Measurements from ENCODE around the gene CATSPERZ. TPM values are rescaled to one million over a fixed set of nuclear protein-coding genes. Genes with fewer than 3 reads are reported as not detected.

The CATSPERZ gene
- total and polyA plus RNA-seq, 2 of the 13 experiments (the other 11 are each of a cell fraction or from before 2014, with no cell fraction given): 0.22 to 0.48 TPM

GRCh38 chr11:64304316-64305072 is 4.3 kb downstream of the CATSPERZ start (continued):
- TF ChIP-seq THRA (CRISPR knock-in tag; IDR thresholded peaks at IDR 0.05; ENCODE audit: borderline replicate concordance) (peak; percentile 31; the same call in 1 of the 2 replicates), ZNF10 (CRISPR knock-in tag; IDR thresholded peaks at IDR 0.05; ENCODE audit: borderline replicate concordance, low read depth) (no peak), KLF11 (CRISPR knock-in tag; IDR thresholded peaks at IDR 0.05) (0 out of 2 replicates have a peak, but pooled peaks have one; percentile 29), ZNF276 (CRISPR knock-in tag; IDR thresholded peaks at IDR 0.05; ENCODE audit: low read depth) (0 out of 2 replicates have a peak, but pooled peaks have one; percentile 50), ZNF121 (CRISPR knock-in tag; IDR thresholded peaks at IDR 0.05) (no peak), TSC22D2 (CRISPR knock-in tag; IDR thresholded peaks at IDR 0.05; ENCODE audit: borderline replicate concordance) (peak; percentile 78; the same call in 1 of the 2 replicates), RXRB (CRISPR knock-in tag; IDR thresholded peaks at IDR 0.05; ENCODE audit: borderline replicate concordance) (no peak; the same call in none of the 2 replicates), TCF12 (IDR thresholded peaks at IDR 0.05) (no peak), TCF12 (CRISPR knock-in tag; IDR thresholded peaks at IDR 0.05) (no peak), STAG1 (CRISPR knock-in tag; IDR thresholded peaks at IDR 0.05) (peak; percentile 50), THAP11 (CRISPR knock-in tag; IDR thresholded peaks at IDR 0.05) (peak; percentile 79), ATRX (CRISPR knock-in tag; IDR thresholded peaks at IDR 0.05; ENCODE audit: borderline replicate concordance) (no peak), MTA3 (CRISPR knock-in tag; IDR thresholded peaks at IDR 0.05) (no peak), RAD21 (CRISPR knock-in tag; IDR thresholded peaks at IDR 0.05) (peak; percentile 48; the same call in 1 of the 2 replicates), SKIL (CRISPR knock-in tag; IDR thresholded peaks at IDR 0.05; ENCODE audit: borderline replicate concordance) (no peak), ZFP36 (IDR thresholded peaks at IDR 0.05; ENCODE audit: borderline replicate concordance, low read depth, low read length, partially characterized antibody) (no peak), USF2 (IDR thresholded peaks at IDR 0.05; ENCODE audit: low read depth, low read length) (no peak), USF2 (CRISPR knock-in tag; IDR thresholded peaks at IDR 0.05; ENCODE audit: borderline replicate concordance) (no peak), CCAR2 (optimal IDR thresholded peaks at IDR 0.05; ENCODE audit: low read depth, low read length) (peak; percentile 46)

All from HepG2 (cell line).